GM12878 (cell line): ENCODE measurements around the gene TMSB4X. TPM values are rescaled to one million over a fixed set of nuclear protein-coding genes. Genes with fewer than 3 reads are reported as not detected.

Experiments
- BMI1 ChIP-seq: fragments of 450-650 bp; IDR thresholded peaks from 2 replicates; pipeline ENCODE4 v1.6.1; 2016; ENCODE audit warnings: mild to moderate bottlenecking, moderate library complexity, borderline replicate concordance
- DPF2 ChIP-seq: fragments of 450-650 bp; IDR thresholded peaks from 2 replicates; pipeline ENCODE4 v1.6.1; 2017; ENCODE audit warnings: mild to moderate bottlenecking
- GATAD2B ChIP-seq: fragments of 450-650 bp; conservative IDR thresholded peaks from 2 replicates; pipeline ENCODE4 v1.6.1; 2017; ENCODE audit warnings: low read depth, mild to moderate bottlenecking, moderate library complexity
- HDGF ChIP-seq: fragments of 450-650 bp; IDR thresholded peaks from 2 replicates; pipeline ENCODE4 v1.6.1; 2016; ENCODE audit warnings: antibody characterized with exemption
- IKZF1 ChIP-seq: fragments of 450-650 bp; conservative IDR thresholded peaks from 2 replicates; pipeline ENCODE4 v1.6.1; 2017; ENCODE audit warnings: antibody characterized with exemption, mild to moderate bottlenecking
- MEF2A ChIP-seq: IDR thresholded peaks from 2 replicates; pipeline ENCODE4 v1.6.1; 2011; ENCODE audit warnings: low read depth, mild to moderate bottlenecking, low read length, moderate library complexity; ENCODE audit not compliant: insufficient read depth
- MYB ChIP-seq: fragments of 150-350 bp; IDR thresholded peaks from 2 replicates; pipeline ENCODE4 v1.6.1; 2014; ENCODE audit warnings: mild to moderate bottlenecking, low read depth, low read length, borderline replicate concordance
- NR2F1 ChIP-seq: fragments of 450-650 bp; conservative IDR thresholded peaks from 2 replicates; pipeline ENCODE4 v1.6.1; 2017; ENCODE audit warnings: mild to moderate bottlenecking
- PAX8 ChIP-seq: fragments of 450-650 bp; IDR thresholded peaks from 2 replicates; pipeline ENCODE4 v1.6.1; 2017; ENCODE audit warnings: mild to moderate bottlenecking, moderate library complexity
- POLR2AphosphoS5 ChIP-seq: IDR thresholded peaks from 2 replicates; pipeline ENCODE4 v1.6.1; 2011; ENCODE audit warnings: mild to moderate bottlenecking, low read length, inconsistent platforms
- SMAD5 ChIP-seq: IDR thresholded peaks from 2 replicates; pipeline ENCODE4 v1.6.1; 2016; ENCODE audit warnings: antibody characterized with exemption, low read depth
- SUPT20H ChIP-seq: IDR thresholded peaks from 2 replicates; pipeline ENCODE4 v1.6.1; 2011; ENCODE audit warnings: low read depth, mild to moderate bottlenecking, low read length, moderate library complexity, borderline replicate concordance; ENCODE audit not compliant: control insufficient read depth
- TCF7 ChIP-seq: IDR thresholded peaks from 2 replicates; pipeline ENCODE4 v1.6.1; 2014; ENCODE audit warnings: antibody characterized with exemption, borderline replicate concordance
- YBX1 ChIP-seq: fragments of 450-650 bp; IDR thresholded peaks from 2 replicates; pipeline ENCODE4 v1.6.1; 2016; ENCODE audit warnings: antibody characterized with exemption
- ZBED1 ChIP-seq: IDR thresholded peaks from 2 replicates; pipeline ENCODE4 v1.6.1; 2016; ENCODE audit warnings: borderline replicate concordance
- ZNF274 ChIP-seq: IDR thresholded peaks from one replicate; pipeline ENCODE4 v1.8.0; 2011; ENCODE audit not compliant: insufficient read length, insufficient read depth
- ZNF622 ChIP-seq: fragments of 450-650 bp; IDR thresholded peaks from 2 replicates; pipeline ENCODE4 v1.6.1; 2017; ENCODE audit warnings: mild to moderate bottlenecking, inconsistent platforms
- polyA plus RNA-seq, 11 experiments: library from polyadenylated mRNA; depleted of rRNA in 4 of 11; unstranded in 6 of 11; stranded (reverse) in 5 of 11; fragments of >200 nt; fragmentation: Nextera tagmentation in 4 of 11; fragmentation: Illumina TruSeq in 1 of 11; extraction: Ambion mirVana in 4 of 11; extraction: Trizol in 1 of 11; gene quantifications; 1 replicate in 1 of 11; 2 replicates in 10 of 11; pipeline versions ENCODE4 v1.2.1 to v1.2.3, GENCODE V29; 2011 to 2016; ENCODE audit warnings: inconsistent platforms in 2 of 11, missing spikeins in 2 of 11, low read depth in 1 of 11
- total RNA-seq, 4 experiments: library from RNA; depleted of rRNA in 3 of 4; stranded (reverse); fragments of >200 nt in 3 of 4; fragmentation: Illumina TruSeq in 1 of 4; extraction: Trizol in 1 of 4; gene quantifications; 2 replicates each; pipeline versions ENCODE4 v1.2.1 to v1.2.3, GENCODE V29; 2013 to 2021
- TF ChIP-seq, protein P1 (sequence below): fragments of 450-650 bp; IDR thresholded peaks from 2 replicates; pipeline ENCODE4 v1.6.1; 2016; ENCODE audit warnings: mild to moderate bottlenecking
- TF ChIP-seq, protein P2 (sequence below): fragments of 450-650 bp; IDR thresholded peaks from 2 replicates; pipeline ENCODE4 v1.6.1; 2017; ENCODE audit warnings: borderline replicate concordance
- TF ChIP-seq, protein P3 (sequence below): IDR thresholded peaks from 2 replicates; pipeline ENCODE4 v1.6.1; 2011; ENCODE audit warnings: low read depth, mild to moderate bottlenecking, low read length, moderate library complexity, borderline replicate concordance; ENCODE audit errors: extremely low read depth
- TF ChIP-seq, protein P4 (sequence below): fragments of 150-350 bp; IDR thresholded peaks from 2 replicates; pipeline ENCODE4 v1.6.1; 2014; ENCODE audit warnings: mild to moderate bottlenecking, low read depth, low read length
- TF ChIP-seq, protein P5 (sequence below): fragments of 450-650 bp; IDR thresholded peaks from 2 replicates; pipeline ENCODE4 v1.6.1; 2017; ENCODE audit warnings: mild to moderate bottlenecking, moderate library complexity

The TMSB4X gene
- total and polyA plus RNA-seq, 10 of the 15 experiments (the other 5 are each of a cell fraction or from before 2014, with no cell fraction given), result 13,924 to 37,234 (median 23,705) TPM

DNA sequence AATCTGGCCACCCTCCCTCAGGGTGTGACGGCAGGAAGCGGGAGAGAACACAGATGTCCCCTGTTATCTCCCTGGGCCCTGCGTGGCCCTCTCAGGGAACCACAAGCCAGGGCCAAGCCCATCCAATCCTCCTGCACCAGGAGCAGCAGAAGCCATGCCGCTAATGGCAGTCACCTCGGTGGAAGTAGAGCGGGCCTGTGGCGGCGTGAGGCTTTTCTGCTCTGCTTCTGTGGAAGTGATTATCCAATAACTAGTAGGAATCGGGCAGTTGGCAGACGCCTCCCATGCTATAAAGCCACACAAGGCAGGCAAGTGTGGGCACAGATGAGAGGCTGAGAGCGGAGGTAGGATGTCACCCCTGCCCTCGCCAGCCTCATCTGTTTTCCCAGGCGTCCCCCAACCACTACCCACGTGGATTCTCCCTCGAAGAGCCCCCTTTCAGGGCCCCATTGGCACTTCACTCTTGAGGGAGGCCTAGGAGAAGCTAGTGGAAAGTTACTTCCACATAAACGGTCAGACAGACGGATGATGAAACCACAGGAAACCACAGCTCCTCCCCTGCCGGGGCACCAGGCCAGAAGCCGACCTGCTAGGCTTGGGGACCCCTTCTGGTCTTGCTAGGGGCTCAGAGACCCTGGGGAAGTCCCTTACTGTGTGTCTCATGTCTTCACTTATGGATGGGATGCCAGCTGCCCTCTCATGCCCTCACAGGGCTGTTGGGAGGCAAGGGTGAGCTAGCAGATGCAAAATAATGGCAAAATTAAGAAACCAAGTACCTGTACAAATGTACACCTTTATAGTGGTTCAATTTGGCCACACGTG, 18.8 kb upstream of the TMSB4X start (continued):
- TF ChIP-seq MEF2A (0 out of 2 replicates have a peak, but pooled peaks have one; percentile 12), GATAD2B (peak; percentile 82), POLR2AphosphoS5 (no peak), PAX8 (no peak), HDGF (peak; percentile 58; the same call in 1 of the 2 replicates), SUPT20H (no peak), TCF7 (no peak; the same call in 1 of the 2 replicates), ZNF274 (no peak), DPF2 (peak; percentile 55; the same call in 1 of the 2 replicates), NR2F1 (peak; percentile 70; the same call in 1 of the 2 replicates), ZNF622 (no peak), ZBED1 (peak; percentile 3; the same call in 1 of the 2 replicates), BMI1 (no peak), YBX1 (no peak), MYB (peak; percentile 72; the same call in 1 of the 2 replicates), IKZF1 (peak; percentile 99), SMAD5 (no peak)
- TF ChIP-seq, protein P1, sequence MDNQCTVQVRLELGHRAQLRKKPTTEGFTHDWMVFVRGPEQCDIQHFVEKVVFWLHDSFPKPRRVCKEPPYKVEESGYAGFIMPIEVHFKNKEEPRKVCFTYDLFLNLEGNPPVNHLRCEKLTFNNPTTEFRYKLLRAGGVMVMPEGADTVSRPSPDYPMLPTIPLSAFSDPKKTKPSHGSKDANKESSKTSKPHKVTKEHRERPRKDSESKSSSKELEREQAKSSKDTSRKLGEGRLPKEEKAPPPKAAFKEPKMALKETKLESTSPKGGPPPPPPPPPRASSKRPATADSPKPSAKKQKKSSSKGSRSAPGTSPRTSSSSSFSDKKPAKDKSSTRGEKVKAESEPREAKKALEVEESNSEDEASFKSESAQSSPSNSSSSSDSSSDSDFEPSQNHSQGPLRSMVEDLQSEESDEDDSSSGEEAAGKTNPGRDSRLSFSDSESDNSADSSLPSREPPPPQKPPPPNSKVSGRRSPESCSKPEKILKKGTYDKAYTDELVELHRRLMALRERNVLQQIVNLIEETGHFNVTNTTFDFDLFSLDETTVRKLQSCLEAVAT, result peak; percentile 69
- TF ChIP-seq, protein P2, sequence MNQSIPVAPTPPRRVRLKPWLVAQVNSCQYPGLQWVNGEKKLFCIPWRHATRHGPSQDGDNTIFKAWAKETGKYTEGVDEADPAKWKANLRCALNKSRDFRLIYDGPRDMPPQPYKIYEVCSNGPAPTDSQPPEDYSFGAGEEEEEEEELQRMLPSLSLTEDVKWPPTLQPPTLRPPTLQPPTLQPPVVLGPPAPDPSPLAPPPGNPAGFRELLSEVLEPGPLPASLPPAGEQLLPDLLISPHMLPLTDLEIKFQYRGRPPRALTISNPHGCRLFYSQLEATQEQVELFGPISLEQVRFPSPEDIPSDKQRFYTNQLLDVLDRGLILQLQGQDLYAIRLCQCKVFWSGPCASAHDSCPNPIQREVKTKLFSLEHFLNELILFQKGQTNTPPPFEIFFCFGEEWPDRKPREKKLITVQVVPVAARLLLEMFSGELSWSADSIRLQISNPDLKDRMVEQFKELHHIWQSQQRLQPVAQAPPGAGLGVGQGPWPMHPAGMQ, result no peak
- TF ChIP-seq, protein P3, sequence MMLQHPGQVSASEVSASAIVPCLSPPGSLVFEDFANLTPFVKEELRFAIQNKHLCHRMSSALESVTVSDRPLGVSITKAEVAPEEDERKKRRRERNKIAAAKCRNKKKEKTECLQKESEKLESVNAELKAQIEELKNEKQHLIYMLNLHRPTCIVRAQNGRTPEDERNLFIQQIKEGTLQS, result no peak
- TF ChIP-seq, protein P4, sequence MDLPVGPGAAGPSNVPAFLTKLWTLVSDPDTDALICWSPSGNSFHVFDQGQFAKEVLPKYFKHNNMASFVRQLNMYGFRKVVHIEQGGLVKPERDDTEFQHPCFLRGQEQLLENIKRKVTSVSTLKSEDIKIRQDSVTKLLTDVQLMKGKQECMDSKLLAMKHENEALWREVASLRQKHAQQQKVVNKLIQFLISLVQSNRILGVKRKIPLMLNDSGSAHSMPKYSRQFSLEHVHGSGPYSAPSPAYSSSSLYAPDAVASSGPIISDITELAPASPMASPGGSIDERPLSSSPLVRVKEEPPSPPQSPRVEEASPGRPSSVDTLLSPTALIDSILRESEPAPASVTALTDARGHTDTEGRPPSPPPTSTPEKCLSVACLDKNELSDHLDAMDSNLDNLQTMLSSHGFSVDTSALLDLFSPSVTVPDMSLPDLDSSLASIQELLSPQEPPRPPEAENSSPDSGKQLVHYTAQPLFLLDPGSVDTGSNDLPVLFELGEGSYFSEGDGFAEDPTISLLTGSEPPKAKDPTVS, result no peak
- TF ChIP-seq, protein P5, sequence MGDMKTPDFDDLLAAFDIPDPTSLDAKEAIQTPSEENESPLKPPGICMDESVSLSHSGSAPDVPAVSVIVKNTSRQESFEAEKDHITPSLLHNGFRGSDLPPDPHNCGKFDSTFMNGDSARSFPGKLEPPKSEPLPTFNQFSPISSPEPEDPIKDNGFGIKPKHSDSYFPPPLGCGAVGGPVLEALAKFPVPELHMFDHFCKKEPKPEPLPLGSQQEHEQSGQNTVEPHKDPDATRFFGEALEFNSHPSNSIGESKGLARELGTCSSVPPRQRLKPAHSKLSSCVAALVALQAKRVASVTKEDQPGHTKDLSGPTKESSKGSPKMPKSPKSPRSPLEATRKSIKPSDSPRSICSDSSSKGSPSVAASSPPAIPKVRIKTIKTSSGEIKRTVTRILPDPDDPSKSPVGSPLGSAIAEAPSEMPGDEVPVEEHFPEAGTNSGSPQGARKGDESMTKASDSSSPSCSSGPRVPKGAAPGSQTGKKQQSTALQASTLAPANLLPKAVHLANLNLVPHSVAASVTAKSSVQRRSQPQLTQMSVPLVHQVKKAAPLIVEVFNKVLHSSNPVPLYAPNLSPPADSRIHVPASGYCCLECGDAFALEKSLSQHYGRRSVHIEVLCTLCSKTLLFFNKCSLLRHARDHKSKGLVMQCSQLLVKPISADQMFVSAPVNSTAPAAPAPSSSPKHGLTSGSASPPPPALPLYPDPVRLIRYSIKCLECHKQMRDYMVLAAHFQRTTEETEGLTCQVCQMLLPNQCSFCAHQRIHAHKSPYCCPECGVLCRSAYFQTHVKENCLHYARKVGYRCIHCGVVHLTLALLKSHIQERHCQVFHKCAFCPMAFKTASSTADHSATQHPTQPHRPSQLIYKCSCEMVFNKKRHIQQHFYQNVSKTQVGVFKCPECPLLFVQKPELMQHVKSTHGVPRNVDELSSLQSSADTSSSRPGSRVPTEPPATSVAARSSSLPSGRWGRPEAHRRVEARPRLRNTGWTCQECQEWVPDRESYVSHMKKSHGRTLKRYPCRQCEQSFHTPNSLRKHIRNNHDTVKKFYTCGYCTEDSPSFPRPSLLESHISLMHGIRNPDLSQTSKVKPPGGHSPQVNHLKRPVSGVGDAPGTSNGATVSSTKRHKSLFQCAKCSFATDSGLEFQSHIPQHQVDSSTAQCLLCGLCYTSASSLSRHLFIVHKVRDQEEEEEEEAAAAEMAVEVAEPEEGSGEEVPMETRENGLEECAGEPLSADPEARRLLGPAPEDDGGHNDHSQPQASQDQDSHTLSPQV, result peak; percentile 12; the same call in 1 of the 2 replicates
